Germinal center (tissue), 1 donor: ENCODE results near the gene GRM8.

Source experiments
- DNase-seq: peaks from one replicate; pipeline ENCODE4 v3.0.0; 2012; ENCODE audit warnings: mixed read lengths, low spot score

Gene GRM8

DNA sequence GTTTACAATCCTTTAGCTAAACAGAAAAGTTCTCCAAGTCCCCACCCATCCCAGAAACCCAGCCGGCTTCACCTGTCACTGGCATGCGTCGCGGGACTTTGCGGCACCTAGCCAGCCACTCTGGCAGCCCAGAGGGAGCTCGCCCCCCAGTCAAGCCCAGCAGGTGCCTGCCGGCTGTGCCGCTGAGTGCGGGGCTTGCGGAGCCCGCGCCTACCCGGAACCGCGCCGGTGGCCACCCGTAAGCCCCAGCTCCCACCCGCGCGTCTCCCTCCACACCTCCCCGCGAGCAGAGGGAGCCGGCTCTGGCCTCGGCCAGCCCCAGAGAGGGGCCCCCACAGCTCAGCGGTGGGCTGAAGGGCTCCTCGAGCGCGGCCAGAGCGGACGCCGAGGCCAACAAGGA lies 446.1 kb downstream of the GRM8 start:
- DNase-seq = no peak

DNA sequence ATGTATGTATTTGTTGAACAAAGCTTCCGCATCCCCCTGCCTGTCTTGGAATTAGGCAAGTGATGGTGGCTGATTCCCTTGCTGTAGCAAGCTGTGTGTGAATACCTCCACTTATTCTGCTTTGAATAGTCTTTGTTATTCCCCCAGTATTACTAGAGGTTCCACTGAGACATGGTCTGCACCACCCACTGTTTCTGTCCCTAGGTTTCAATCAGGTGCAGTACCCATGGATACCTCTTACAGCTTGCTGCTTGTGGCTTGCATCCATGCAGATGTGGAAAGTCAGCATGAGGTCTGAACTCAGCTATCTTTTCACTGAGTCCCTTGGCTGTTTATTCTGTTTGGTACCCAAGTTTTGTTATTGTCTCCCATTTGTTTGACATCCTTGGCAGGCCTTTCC lies 447.4 kb downstream of the GRM8 start:
- DNase-seq = no peak

DNA sequence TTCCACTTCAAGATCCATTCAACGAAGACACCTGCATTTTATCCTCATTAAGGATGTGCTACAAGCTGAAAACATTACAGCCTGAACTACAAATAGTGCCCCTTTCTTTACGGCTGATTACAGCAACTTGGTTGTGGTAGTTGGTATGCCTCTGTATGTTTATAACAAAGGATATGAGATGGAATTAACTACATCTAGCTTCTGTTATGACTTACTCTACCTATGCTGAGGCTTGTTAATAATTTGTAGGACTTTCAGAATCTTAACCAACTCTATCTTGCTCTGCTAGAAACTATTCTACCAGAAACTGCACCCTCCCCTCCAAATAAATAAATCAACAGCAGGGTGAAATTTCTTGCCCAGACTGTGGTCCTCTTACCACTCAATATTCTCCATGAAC lies 448.1 kb downstream of the GRM8 start:
- no peak for DNase-seq

DNA sequence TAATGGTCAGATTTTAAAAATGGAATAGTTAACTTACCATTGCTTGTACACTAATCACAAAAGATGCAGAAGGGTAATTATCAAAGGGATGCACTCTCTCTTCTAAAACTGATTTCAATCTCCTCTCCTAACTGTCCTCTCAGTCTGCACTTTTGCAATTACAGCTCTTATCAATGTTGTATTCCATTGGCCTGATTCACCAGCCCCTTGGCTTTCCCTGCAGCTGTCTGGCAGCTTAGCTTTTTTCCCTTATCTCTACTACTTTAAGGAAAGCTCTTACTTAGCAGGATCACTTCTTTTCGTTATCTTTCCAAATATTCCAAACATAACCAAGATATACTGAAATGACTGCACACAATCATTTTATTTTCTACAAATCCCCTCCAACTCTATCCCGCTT lies 448.8 kb downstream of the GRM8 start:
- no peak for DNase-seq

DNA sequence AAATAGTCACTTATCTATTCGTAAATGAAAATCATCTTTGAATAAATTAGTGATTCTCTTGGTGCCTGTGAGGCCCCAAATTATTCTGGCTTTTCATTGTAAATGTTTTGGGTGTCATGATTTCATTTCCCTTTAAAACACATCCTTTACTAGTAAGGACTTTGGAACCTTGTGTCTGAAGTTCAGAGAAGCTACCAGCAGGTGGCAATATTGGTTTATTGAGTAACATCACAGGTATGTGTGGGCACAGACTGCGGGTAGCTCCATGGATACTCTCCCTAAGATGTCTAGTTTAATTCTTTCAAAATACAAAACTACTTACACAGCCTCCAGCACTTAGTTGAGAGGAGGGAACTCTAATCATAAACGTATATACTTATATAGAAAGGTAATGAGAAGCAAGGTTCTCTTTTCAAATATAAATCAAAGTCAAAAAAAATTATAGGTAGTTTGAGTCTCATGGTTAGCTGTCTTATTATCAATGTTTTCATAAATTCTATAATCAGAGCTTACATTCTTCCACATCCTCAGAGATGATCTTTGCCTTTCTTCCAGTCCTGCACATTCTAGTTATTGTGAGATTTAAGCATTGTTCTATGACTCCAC lies 449.6 kb downstream of the GRM8 start:
- DNase-seq = peak; percentile 34

DNA sequence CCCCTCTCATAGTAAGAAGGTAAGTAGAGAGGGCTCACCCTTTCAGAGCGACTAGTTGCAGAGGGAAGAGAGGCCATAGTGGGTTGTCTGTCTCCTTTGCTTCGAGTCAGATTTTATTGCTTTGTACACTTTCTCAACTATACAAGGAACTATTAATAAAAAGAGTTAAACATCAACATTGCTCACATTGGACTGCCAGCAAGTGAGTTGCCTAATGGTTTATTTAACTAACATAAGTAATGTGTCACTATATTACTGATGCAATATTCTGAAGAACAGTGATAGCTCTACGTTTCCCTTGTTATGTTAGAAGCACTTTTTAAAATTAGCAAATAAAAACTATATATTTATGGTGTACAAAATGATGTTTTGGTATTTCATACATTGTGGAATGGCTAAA lies 451.0 kb downstream of the GRM8 start:
- DNase-seq = no peak

DNA sequence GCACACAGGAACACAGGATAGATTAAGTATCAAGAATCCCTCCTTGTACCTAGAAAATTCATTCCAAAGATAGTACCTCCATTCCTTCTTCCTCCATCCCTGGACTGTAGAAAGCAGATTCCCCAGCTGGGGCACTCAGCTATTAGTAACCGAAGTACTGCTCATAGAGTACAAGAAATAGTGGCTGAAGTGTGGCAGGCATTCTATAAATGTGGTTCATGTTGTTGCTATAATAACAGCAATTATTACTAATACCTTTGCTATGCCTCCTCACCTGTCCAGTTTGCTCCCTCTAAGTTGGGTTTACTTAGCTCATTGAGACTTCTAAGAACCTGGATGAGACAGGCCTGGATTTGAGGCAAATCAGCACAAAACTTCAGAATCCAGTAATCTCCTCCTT lies 453.2 kb downstream of the GRM8 start:
- no peak for DNase-seq

DNA sequence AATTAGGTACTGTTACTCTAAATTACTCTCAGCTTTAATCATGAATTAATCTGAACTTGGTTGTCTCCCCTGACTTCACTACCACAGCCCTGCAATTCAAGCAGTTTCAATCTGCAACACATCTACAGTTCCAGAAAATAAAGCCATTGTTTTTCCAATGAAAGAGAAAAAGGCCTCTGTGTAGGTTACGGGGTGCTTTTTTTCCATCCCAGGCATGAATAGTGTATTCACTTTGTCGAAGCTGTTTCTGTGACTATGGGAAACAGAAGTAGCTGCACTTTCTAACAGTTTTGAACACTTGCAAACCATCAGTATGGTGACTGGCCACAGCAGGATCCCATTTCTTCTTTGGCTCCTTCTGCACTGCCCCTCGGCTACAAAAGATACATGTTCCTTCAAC lies 460.2 kb downstream of the GRM8 start:
- no peak for DNase-seq

DNA sequence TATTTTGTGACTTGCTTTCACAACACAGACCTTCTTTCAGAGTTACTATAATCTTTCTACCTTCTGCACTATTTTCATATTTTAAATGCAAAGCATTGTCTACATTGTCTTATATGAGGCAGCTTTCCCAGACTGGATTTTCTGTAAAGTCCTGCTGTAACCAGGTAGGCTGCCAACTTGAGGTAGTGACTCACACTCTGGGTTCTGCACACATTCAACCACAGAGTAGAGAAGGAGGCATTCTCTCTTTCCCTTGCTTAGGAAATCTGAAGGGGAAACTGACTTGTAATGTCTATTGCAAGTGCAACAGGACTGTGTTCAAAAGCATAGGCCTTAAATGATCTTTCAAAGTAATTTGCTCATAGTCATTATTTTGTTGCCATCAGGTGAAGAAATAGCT lies 461.4 kb downstream of the GRM8 start:
- DNase-seq = no peak

DNA sequence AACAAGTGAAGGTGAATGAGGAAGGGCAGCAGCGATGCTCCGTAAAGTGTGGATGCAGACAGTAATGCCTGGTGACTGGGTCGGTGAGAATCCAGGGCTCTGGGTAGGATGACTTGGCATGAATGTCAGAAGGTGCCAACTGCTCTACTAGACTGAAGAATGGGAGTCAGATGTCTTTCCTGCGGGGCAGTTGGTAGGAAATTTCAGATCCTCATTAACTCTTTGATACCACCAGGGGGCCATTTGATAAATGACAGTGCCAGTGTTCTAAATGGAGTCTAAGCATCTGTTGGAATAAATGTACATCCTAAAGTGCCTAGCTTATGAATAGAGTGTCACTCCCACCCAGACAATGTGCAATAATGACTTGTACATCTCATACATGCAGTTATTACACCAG lies 462.0 kb downstream of the GRM8 start:
- peak; percentile 5 for DNase-seq

DNA sequence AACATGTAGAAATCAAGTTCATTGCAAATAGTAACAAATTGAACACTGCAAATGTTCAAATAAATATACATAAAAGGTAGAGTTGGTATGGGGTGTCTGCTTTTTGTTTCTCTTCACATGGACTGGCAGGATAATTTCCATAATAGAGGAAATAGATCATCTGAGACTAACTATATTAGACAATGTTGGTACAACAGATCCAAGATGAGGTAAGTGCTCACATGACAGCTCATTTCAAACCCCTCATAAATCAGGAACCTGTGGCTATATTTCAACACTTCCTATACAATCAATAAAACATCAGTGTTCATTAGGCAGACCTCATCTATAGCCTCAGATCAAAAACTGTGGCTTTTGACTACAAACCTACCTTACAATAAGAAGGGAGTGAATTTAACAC lies 469.1 kb downstream of the GRM8 start:
- DNase-seq = no peak

DNA sequence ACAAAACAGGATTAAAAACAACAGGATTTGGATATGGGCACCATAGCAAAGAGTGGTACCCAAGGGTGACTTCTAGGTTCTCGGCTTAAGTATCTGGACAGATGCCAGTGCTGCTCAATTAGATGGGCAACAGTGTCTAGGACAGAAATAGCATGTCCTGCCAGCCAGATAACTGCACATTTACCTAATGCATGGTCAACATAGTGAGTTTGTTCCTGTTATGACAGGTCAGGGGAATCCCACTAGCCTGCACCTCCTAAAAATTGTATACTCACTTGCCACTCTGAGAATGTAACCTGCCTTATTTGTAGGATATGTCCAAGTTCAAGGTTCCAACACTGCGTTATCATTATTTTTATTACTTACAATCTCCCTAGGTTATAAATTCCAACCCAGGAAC lies 471.7 kb downstream of the GRM8 start:
- no peak for DNase-seq

DNA sequence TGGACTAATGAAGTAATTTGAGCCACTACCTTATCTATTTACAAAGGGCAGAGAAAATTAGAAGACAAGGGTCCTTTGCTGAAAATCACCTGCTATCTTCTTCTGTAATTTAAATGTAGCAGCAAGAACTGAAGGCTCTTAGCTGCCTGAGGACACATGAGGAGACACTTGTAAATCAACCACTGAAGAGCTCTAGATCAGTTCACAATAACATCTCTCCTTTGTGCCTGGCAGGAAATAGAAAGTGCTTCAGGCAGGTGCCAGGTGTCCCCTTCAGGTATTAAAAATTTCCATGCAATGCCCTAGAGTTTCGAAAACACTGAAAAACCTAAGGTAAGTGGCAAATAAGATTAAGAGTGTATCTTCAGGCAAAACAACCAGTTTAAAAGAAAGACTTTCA lies 474.6 kb downstream of the GRM8 start:
- DNase-seq = no peak

DNA sequence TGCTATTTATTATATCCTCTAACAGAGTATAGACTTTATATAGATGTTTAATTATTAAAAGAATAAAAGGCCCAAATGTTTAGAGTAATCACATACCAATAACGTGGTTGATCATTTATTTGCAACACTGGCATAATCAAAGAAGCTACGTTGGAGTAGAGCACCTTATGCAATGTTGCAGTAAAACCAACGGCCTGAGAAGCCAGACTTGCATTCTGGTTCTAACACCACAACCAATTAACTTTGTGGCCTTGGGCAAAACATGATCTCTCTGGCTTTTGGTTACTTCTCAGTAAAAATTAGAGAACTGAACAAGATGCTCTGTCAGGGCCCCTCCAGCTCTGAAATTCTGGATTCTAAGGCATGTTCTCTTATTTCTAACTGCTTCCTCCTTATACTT lies 476.2 kb downstream of the GRM8 start:
- no peak for DNase-seq

DNA sequence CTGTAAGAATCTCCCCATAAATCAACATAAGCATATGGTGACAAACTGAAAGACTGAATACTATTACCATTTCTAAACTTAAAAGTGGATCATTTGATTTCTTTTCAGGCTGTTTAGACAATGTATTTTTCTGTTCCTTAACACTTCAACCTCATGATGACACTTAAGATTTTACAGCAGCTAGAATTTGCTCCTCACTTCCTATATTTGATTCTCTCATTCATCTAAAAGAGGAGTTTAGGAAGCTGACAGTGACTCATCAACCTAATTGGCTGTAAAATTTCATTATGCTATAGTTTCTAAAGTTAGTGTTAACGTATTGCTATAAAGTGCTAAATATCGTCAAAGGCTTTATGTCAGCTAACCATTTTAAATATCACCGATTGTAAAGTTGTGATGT lies 478.7 kb downstream of the GRM8 start:
- no peak for DNase-seq

DNA sequence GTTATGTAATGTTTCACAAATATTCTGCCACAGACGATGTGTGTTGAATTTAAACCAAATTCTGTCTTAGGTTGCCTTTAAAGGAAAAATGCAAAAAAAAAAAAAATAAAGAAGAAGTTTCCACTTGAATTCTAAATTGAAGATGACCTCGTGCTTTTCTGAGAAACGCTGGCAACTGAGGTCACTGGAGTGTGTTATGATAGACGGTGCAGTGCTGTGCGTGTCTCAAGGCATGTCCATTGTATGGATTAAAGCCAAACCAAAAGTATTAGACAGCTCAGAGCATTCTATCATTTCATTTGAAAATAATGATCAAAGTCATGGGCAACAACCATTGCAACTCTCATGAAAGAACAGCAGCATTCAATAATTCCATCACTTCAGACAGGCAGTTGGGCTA lies 483.9 kb downstream of the GRM8 start:
- DNase-seq = no peak

DNA sequence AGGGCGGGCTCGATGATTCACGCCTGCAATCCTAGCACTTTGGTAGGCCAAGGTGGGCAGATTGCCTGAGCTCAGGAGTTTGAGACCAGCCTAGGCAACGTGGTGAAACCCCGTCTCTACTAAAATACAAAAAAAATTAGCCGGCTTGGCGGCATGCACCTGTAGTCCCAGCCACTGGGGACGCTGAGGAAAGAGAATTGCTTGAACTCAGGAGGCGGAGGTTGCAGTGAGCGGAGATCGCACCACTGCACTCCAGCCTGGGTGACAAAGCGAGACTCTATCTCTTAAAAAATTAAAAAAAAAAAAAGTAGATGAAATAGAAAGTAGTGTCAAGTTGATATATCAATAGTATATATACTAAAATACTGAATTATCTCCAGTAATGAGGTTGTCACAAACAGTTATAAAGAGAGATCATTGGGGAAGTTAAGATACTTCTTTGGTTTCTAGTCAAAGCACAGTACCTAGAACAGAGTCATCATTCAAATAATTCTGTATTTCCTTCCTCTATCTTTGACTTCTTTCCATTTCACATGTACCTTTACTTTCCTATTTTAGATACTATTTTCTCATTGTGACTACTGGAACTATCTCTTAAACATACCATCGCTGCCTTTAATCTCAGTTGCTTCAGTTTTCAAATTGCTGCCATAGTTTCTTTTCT lies 491.7 kb downstream of the GRM8 start:
- DNase-seq = no peak

DNA sequence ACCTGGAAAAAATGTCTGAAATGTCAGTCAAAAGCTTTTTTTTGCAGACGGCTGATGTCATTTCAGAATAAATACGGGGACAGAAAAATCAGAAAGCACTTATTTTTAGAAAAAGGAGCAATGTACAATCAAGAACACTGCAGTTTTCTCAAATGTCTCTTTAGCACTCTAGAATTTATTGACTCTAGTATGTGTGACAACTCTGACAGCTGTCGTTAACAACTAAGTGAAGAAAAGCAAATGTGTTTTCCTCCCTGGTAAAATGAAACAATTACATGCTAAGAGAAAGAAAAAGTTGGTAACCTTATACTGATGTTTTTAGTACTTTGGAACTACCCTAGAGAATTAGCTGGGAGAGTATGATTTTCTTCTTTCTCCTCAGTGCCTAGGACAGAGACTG lies 497.4 kb downstream of the GRM8 start:
- no peak for DNase-seq

DNA sequence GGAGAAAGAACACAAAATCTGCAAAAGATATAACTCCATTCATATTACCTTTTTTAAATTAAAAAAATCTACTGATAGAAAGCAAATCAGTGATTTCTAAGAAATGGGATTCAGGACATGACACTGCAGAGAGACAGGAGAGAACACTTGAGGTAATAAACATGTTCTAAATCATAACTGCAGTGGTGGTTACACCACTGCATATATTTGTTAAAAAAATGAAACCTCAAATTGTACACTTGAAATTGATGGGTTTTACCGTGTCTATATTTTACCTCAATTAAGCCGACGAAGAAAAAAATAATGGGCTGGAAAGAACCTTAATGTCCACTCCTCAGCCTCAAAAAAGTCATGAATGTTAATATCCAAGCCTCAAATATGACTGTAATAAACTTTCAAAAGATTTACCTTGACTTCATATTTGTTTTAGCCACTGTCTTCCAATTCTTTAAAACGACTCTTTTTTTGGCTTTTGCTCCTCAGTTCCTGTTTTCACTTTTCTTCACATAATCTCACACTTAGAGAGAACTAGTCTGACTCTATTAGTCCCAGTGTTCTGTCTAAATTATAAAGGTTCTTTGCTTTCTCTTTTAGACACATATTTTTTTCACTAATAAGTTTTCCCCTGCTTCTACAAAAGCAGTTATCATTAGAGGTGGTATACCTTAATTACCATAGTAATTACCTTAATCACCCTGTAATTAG lies 502.4 kb downstream of the GRM8 start:
- DNase-seq = no peak

DNA sequence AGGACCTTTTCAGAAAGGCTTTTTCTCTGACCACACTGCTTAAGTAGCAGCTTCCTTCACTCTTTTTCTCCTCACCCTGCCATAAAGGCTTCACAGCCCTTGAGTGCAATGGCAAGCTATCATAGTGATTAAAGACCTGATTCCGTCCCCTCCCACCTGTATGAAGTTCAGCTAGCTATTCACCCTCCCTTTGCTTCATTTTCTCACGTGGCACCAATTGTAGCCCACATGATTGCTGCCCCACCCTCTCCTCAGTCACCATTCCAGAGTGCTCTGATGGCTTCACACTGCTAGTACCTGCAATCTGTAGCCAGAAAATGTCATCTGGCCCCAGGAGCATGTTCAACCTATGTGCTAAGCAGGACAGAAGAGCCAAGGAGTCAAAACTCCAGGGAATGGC lies 523.8 kb downstream of the GRM8 start:
- no peak for DNase-seq

DNA sequence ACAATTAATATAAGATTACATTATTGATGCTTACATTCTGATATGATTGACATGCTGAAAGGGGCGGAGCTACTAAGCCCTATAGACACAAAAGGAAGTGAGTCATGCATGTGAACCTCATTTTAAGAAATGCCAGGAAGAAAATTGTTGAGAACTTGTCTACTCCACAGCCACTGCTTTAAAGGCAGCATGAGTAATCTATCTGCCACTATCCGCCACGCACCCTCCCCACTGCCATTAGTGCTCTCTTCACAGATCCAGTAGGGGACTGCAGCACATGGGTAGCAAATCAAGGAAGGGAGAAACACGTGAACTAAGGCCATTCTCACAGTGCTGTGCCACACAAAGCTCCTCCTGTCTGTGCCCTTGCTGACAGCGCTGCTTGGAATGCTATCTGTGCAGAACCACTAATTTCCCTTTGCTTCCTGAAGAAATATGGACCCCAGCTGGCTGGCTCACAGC lies 524.8 kb downstream of the GRM8 start:
- DNase-seq = no peak

DNA sequence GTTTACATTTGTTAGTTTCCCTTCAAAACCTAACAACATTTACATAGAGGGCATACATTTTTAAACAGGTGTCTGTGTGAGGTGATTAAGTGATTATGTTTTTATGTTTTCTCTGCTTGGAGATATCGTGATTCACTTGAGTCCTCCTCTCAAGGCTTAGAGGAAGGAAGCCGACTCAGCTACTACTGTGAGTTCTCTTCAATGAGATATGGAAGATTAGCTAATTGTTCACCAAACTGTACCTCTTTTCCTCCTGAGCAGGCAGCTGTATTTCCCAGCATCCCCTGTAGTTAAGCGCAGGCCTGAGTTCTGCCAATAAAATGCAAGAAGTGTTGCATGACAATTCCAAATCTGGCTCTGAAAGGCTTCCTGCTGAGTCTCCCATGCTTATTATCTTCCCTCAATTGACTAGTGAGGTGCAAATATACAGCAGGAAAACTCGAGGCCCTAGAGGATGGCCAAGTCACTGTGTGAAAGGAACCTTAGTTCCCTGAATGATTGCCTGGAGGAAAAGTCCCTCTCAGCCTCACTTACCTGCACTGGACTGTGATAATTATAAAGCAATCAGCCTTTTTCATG lies 528.7 kb downstream of the GRM8 start:
- no peak for DNase-seq

DNA sequence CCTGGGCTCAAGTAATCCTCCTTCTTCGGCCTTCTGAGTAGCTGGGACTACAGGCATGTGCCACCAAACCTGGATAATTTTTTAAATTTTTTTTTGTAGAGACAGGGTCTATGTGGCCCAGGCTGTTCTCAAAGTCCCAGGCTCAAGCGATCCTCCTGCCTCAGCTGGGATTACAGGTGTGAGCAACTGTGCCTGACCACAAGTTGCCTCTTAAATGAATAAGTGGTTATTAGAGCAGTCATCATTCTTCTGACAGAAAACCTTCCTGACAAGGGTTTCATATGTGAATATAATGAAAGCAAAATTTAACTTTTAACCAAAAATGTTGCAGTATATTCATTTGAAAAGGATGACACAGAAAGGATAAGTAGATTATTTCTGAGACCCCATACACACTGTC lies 532.5 kb downstream of the GRM8 start:
- no peak for DNase-seq
